Measurements from ENCODE around the gene SELENBP1.
A peak's percentile ranks its signal among the peaks of the same experiment; 100 is the strongest.

The SELENBP1 gene

GRCh38 chr1:151343587-151343986 is 28.9 kb downstream of the SELENBP1 start:
- no peak for DNase-seq

GRCh38 chr1:151342569-151342968 is 29.9 kb downstream of the SELENBP1 start:
- no peak for DNase-seq

GRCh38 chr1:151342021-151342420 is 30.5 kb downstream of the SELENBP1 start:
- no peak for DNase-seq

GRCh38 chr1:151340870-151341754 is 31.4 kb downstream of the SELENBP1 start:
- DNase-seq: peak; percentile 90

- DNase-seq: peak; percentile 25
Measured at GRCh38 chr1:151336556-151336955, 35.9 kb downstream of the SELENBP1 start.

- no peak for DNase-seq
Measured at GRCh38 chr1:151334822-151335221, 37.7 kb downstream of the SELENBP1 start.

GRCh38 chr1:151327903-151328674 is 44.4 kb downstream of the SELENBP1 start:
- no peak for DNase-seq

- DNase-seq: peak; percentile 99
Measured at GRCh38 chr1:151327223-151327902, 45.1 kb downstream of the SELENBP1 start, which contains the start of gene PI4KB. Gene PI4KB (minus strand): TSS chr1:151327416. CDS start chr1:151316481, 10,935 bp downstream.

GRCh38 chr1:151326619-151327222 is 45.8 kb downstream of the SELENBP1 start:
- peak; percentile 88 for DNase-seq

- DNase-seq: peak; percentile 8
Measured at GRCh38 chr1:151325646-151326429, 46.7 kb downstream of the SELENBP1 start.

GRCh38 chr1:151325231-151325630 is 47.3 kb downstream of the SELENBP1 start:
- DNase-seq: peak; percentile 64

- no peak for DNase-seq
Measured at GRCh38 chr1:151324390-151324930, 48.0 kb downstream of the SELENBP1 start.

GRCh38 chr1:151318975-151319374 is 53.5 kb downstream of the SELENBP1 start:
- DNase-seq: no peak

GRCh38 chr1:151315565-151316235 is 56.8 kb downstream of the SELENBP1 start:
- no peak for DNase-seq

Measured in suppressor macrophage treated with lipopolysaccharide for 4 hours (primary cell).